ENCODE results near the gene CLMP. TPM values are rescaled to one million over a fixed set of nuclear protein-coding genes. Genes with fewer than 3 reads are reported as not detected.

Gene CLMP
- total RNA-seq, 2 experiments from 2014 or later = 0.09 TPM; not detected in 1

DNA sequence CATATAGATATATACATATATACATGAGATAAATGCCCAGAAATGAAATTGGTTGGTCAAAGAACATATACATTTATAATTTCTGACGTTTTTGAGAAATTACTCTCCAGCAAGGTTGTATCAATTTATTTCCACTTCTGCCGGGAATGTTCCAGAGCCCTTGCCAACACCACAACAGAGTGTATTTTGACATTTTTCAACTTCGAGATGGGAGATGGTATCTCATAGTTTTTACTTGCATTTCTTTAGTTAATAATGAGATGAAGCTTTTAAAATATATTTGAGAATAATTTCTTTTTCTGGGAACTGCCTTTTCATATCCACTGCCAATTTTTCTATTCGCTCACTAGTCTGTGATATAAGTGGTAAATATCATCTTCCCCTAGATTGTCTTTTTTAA, 19.3 kb upstream of the CLMP start:
- intact Hi-C loops (cut with micrococcal nuclease) = no loop called here
- Mint-ChIP-seq H3K9me3 (no peaks in the 10 kb centered on the region), H3K27me3 (peaks cover 8% of the 10 kb centered on the region)

DNA sequence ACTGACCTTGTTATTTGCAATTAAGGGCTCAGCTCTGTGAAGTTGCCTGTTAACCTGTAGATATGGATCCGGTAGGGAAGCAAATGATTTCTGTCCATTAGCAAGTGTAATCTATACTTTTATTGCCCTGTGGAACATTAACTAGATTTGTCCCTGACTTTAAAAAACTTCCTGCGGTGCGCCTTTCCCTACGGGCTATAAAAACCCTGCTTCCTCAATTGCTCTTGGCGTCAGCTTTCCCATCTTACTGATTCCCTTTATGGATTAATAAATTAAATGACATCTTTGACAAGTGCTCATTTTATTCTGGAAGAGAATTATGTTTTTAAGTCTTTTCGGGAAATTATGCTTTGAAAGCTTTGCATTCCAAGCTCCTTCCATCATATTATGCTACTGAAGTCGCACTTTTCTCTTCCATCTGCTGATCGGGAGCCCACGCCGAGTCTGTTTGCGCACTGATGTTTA, 18.3 kb upstream of the CLMP start:
- H3K4me1 Mint-ChIP-seq (ENCODE audit: low read depth) = no peaks in the 10 kb centered on the region
- no peak overlapping the region for H3K27ac Mint-ChIP-seq
- peaks cover 11% of the 10 kb centered on the region for H3K27me3 Mint-ChIP-seq
- ChIA-PET POLR2A (no interaction called here), CTCF (interaction anchor here (2.7 to 3.4 kb wide), 2 partner anchors 33 to 48 kb away, joined by 8 to 11 read pairs; no protein-coding TSS in a partner anchor)
- no peaks in the 10 kb centered on the region for H3K9me3 Mint-ChIP-seq
- ATAC-seq (no peak), DNase-seq (no peak)
- no peak overlapping the region for H3K4me3 Mint-ChIP-seq
- no peak for TF ChIP-seq CTCF (IDR thresholded peaks at IDR 0.05)
- intact Hi-C loops (cut with micrococcal nuclease) = no loop called here
- H3K36me3 Mint-ChIP-seq (ENCODE audit: low read depth) = no peaks in the 10 kb centered on the region

More for the DNA sequence above, 19.3 kb upstream of the CLMP start:
- ChIA-PET POLR2A (no interaction called here), CTCF (no interaction called here)
- no peak overlapping the region for H3K27ac Mint-ChIP-seq
- H3K36me3 Mint-ChIP-seq (ENCODE audit: low read depth) = no peaks in the 10 kb centered on the region
- no peaks in the 10 kb centered on the region for H3K4me1 Mint-ChIP-seq (ENCODE audit: low read depth)
- DNase-seq = no peak
- H3K4me3 Mint-ChIP-seq = no peak overlapping the region
- no peak for ATAC-seq
- TF ChIP-seq CTCF (IDR thresholded peaks at IDR 0.05) = no peak

- no peaks in the 10 kb centered on the region for H3K36me3 Mint-ChIP-seq (ENCODE audit: low read depth)
- no peaks in the 10 kb centered on the region for H3K9me3 Mint-ChIP-seq
- POLR2A ChIA-PET = no interaction called here
- H3K4me3 Mint-ChIP-seq = no peak overlapping the region
- peaks cover 12% of the 10 kb centered on the region for H3K27me3 Mint-ChIP-seq
- no peaks in the 10 kb centered on the region for H3K4me1 Mint-ChIP-seq (ENCODE audit: low read depth)
- DNase-seq = no peak
- no peak for ATAC-seq
- H3K27ac Mint-ChIP-seq = no peak overlapping the region
- no peak for TF ChIP-seq CTCF (IDR thresholded peaks at IDR 0.05)
- intact Hi-C loops (cut with micrococcal nuclease) = no loop called here
- CTCF ChIA-PET = interaction anchor here (1.2 to 3.4 kb wide), 3 partner anchors 23 to 49 kb away, joined by 3 to 11 read pairs (median 8); no protein-coding TSS in a partner anchor
Measured at GRCh38 chr11:123212406-123212805, 17.4 kb upstream of the CLMP start.

GRCh38 chr11:123211981-123212380, 16.9 kb upstream of the CLMP start:
- DNase-seq (no peak), ATAC-seq (no peak)
- intact Hi-C loops (cut with micrococcal nuclease) = no loop called here
- Mint-ChIP-seq H3K27me3 (peaks cover 17% of the 10 kb centered on the region), H3K4me1 (ENCODE audit: low read depth) (no peaks in the 10 kb centered on the region), H3K4me3 (no peak overlapping the region), H3K36me3 (ENCODE audit: low read depth) (no peaks in the 10 kb centered on the region), H3K9me3 (no peaks in the 10 kb centered on the region), H3K27ac (no peak overlapping the region)
- CTCF ChIA-PET = interaction anchor here (1.2 to 3.4 kb wide), 3 partner anchors 23 to 50 kb away, joined by 3 to 11 read pairs (median 8); no protein-coding TSS in a partner anchor
- POLR2A ChIA-PET = no interaction called here
- TF ChIP-seq CTCF (IDR thresholded peaks at IDR 0.05) = no peak

- no peak overlapping the region for H3K27ac Mint-ChIP-seq
- intact Hi-C loops (cut with micrococcal nuclease) = no loop called here
- no peak overlapping the region for H3K4me3 Mint-ChIP-seq
- no peaks in the 10 kb centered on the region for H3K4me1 Mint-ChIP-seq (ENCODE audit: low read depth)
- ChIA-PET CTCF (interaction anchor here (2.7 to 3.4 kb wide), 2 partner anchors 35 to 50 kb away, joined by 8 to 11 read pairs; no protein-coding TSS in a partner anchor), POLR2A (no interaction called here)
- TF ChIP-seq CTCF (IDR thresholded peaks at IDR 0.05) = no peak
- ATAC-seq (no peak), DNase-seq (no peak)
- no peaks in the 10 kb centered on the region for H3K36me3 Mint-ChIP-seq (ENCODE audit: low read depth)
- peaks cover 17% of the 10 kb centered on the region for H3K27me3 Mint-ChIP-seq
- H3K9me3 Mint-ChIP-seq = no peaks in the 10 kb centered on the region
Measured at GRCh38 chr11:123211149-123211852, 16.3 kb upstream of the CLMP start.
